Gastroesophageal sphincter (tissue), 4 donors: ENCODE measurements around the gene CTSZ. TPM values are rescaled to one million over a fixed set of nuclear protein-coding genes. Genes with fewer than 3 reads are reported as not detected.
A peak's percentile ranks its signal among the peaks of the same experiment; 100 is the strongest.
"Not testable (repeated sequence)": the region's sequence is repeated elsewhere in the genome, so short reads cannot be mapped to it uniquely, and the experiment has no call there.

ENCODE experiments used
- ATAC-seq: fragments of 150-250 bp; one replicate; pipeline ENCODE4 v1.9.1; 2016; ENCODE audit warnings: mild to moderate bottlenecking, moderate library complexity
- H3K27ac ChIP-seq, 4 donors: fragments of 200-600 bp; sonication (generic) in 3 of 4; 1 replicate in 3 of 4; 2 replicates in 1 of 4; pipeline ENCODE4 v1.5.1; 2016 to 2019
- H3K27me3 ChIP-seq: fragments of 200-600 bp; sonication (generic); one replicate; pipeline ENCODE4 v1.5.1; 2019
- H3K36me3 ChIP-seq, 2 donors: fragments of 200-600 bp; sonication (generic); one replicate each; pipeline ENCODE4 v1.5.1; 2019; ENCODE audit warnings: control low read depth in 1 of 2
- H3K4me1 ChIP-seq, 3 donors: fragments of 200-600 bp; sonication (generic); 1 replicate in 2 of 3; 2 replicates in 1 of 3; pipeline ENCODE4 v1.5.1; 2016 to 2019; ENCODE audit warnings: control low read depth in 2 of 3
- H3K4me3 ChIP-seq, 2 donors: fragments of 200-600 bp; sonication (generic); one replicate each; pipeline ENCODE4 v1.5.1; 2019; ENCODE audit warnings: mild to moderate bottlenecking in 1 of 2, moderate library complexity in 1 of 2
- H3K9me3 ChIP-seq, 3 donors: fragments of 200-600 bp; sonication (generic); one replicate each; pipeline ENCODE4 v1.5.1; 2017 to 2019; ENCODE audit warnings: control low read depth in 2 of 3
- CTCF ChIP-seq, 4 experiments: fragments of 200-600 bp in 2 of 4; fragments of 450-650 bp in 2 of 4; sonication (generic) in 1 of 4; IDR thresholded peaks; one replicate each; pipeline ENCODE4 v1.5.1; 2017 to 2019; ENCODE audit warnings: antibody characterized with exemption in 4 of 4, mild to moderate bottlenecking in 2 of 4, moderate library complexity in 2 of 4
- EP300 ChIP-seq: sonication (generic); formaldehyde crosslinking; IDR thresholded peaks from one replicate; pipeline ENCODE4 v1.6.1; 2017; ENCODE audit warnings: antibody characterized with exemption, mild to moderate bottlenecking
- POLR2A ChIP-seq, 2 donors: fragments of 450-650 bp; IDR thresholded peaks; one replicate each; pipeline ENCODE4 v1.6.1; 2017; ENCODE audit warnings: antibody characterized with exemption in 2 of 2, mild to moderate bottlenecking in 2 of 2, moderate library complexity in 1 of 2
- POLR2AphosphoS5 ChIP-seq: sonication (generic); formaldehyde crosslinking; IDR thresholded peaks from one replicate; pipeline ENCODE4 v1.6.1; 2017; ENCODE audit warnings: antibody characterized with exemption
- WGBS, 2 donors: methylation state at CpG; one replicate each; pipeline ENCODE4 v1.1.5; 2018; ENCODE audit warnings: low coverage in 1 of 2; 5-methylcytosine and 5-hydroxymethylcytosine counted together
- total RNA-seq, 4 donors: library from RNA; depleted of rRNA; stranded (reverse); fragments of >200 nt; gene quantifications; one replicate each; pipeline ENCODE4 v1.1.0, GENCODE V29; 2016

Gene CTSZ
- total RNA-seq, 4 donors from 2014 or later, result 167 to 222 (median 176) TPM

- Histone ChIP-seq H3K27me3 (no peaks in the 10 kb centered on the region), H3K27ac (peak within 1 kb of the TSS; percentile 12 to 89 (median 84)), H3K4me3 (peak within 1 kb of the TSS; percentile 73 to 94), H3K36me3 (peaks cover 0 to 11% of the 10 kb centered on the region in 2 donors), H3K4me1 (peaks cover 0 to 39% (median 23%) of the 10 kb centered on the region in 3 donors), H3K9me3 (no peaks in the 10 kb centered on the region)
- peak; percentile 29 for ATAC-seq
- TF ChIP-seq POLR2A (IDR thresholded peaks at IDR 0.05) (peak; percentile 53 to 57), EP300 (no peak)
- WGBS, 2 donors, result 12% methylated on average over 6 of the region's 50 CpGs; no CpG with 5 or more reads in 1 of the 2 donors
Observed at GRCh38 chr20:59042151-59042795, 35.2 kb upstream of the CTSZ start, which contains the start of gene PRELID3B. TSS of gene PRELID3B (minus strand) at chr20:59042786. CDS start at chr20:59042730, 56 bp downstream.

GRCh38 chr20:59041487-59041886 lies 34.4 kb upstream of the CTSZ start:
- 77 to 84% methylated on average over 3 to 12 of the region's 16 CpGs for WGBS, 2 donors
- not testable (repeated sequence) for H3K9me3 ChIP-seq, ATAC-seq, H3K27me3 ChIP-seq
- H3K4me1 ChIP-seq, result peaks cover 0 to 39% (median 23%) of the 10 kb centered on the region in 3 donors
- peak overlapping the region in 1 of 2 donors; percentile 94 for H3K4me3 ChIP-seq
- peaks cover 0 to 19% of the 10 kb centered on the region in 2 donors for H3K36me3 ChIP-seq
- H3K27ac ChIP-seq, result peak overlapping the region in 2 of 4 donors; percentile 83 to 86

GRCh38 chr20:59040667-59041066 lies 33.6 kb upstream of the CTSZ start:
- no peak for TF ChIP-seq POLR2AphosphoS5
- no peak for TF ChIP-seq POLR2A (IDR thresholded peaks at IDR 0.05)
- TF ChIP-seq EP300, result no peak
- TF ChIP-seq CTCF (IDR thresholded peaks at IDR 0.05), result no peak
- peaks cover 0 to 39% (median 23%) of the 10 kb centered on the region in 3 donors for H3K4me1 ChIP-seq
- H3K4me3 ChIP-seq, result no peak overlapping the region
- no peaks in the 10 kb centered on the region for H3K9me3 ChIP-seq
- no peak overlapping the region for H3K27ac ChIP-seq
- 80% methylated on average over 2 to 5 of the region's 5 CpGs for WGBS, 2 donors
- no peak for ATAC-seq
- H3K27me3 ChIP-seq, result no peaks in the 10 kb centered on the region
- peaks cover 0 to 27% of the 10 kb centered on the region in 2 donors for H3K36me3 ChIP-seq

- no peak overlapping the region for H3K27ac ChIP-seq
- 59 to 89% methylated on average over 1 of the region's 1 CpG for WGBS, 2 donors
- H3K36me3 ChIP-seq, result peaks cover 4 to 41% of the 10 kb centered on the region in 2 donors
- H3K27me3 ChIP-seq, result no peaks in the 10 kb centered on the region
- ATAC-seq, result no peak
- H3K9me3 ChIP-seq, result no peaks in the 10 kb centered on the region
- no peak overlapping the region for H3K4me3 ChIP-seq
- no peak for TF ChIP-seq POLR2A (IDR thresholded peaks at IDR 0.05)
- TF ChIP-seq POLR2AphosphoS5, result no peak
- TF ChIP-seq EP300, result no peak
- no peak for TF ChIP-seq CTCF (IDR thresholded peaks at IDR 0.05)
- H3K4me1 ChIP-seq, result peaks cover 0 to 39% (median 23%) of the 10 kb centered on the region in 3 donors
Observed at GRCh38 chr20:59039233-59039632, 32.2 kb upstream of the CTSZ start.

- ATAC-seq, result no peak
- H3K4me3 ChIP-seq, result no peak overlapping the region
- TF ChIP-seq CTCF (IDR thresholded peaks at IDR 0.05), result no peak
- TF ChIP-seq EP300, result no peak
- no peak for TF ChIP-seq POLR2A (IDR thresholded peaks at IDR 0.05)
- TF ChIP-seq POLR2AphosphoS5, result no peak
- H3K4me1 ChIP-seq, result peaks cover 0 to 38% (median 20%) of the 10 kb centered on the region in 3 donors
- WGBS, 2 donors, result 89 to 94% methylated on average over 9 to 11 of the region's 12 CpGs
- no peaks in the 10 kb centered on the region for H3K9me3 ChIP-seq
- H3K27me3 ChIP-seq, result no peaks in the 10 kb centered on the region
- no peak overlapping the region for H3K27ac ChIP-seq
- H3K36me3 ChIP-seq, result peaks cover 4 to 47% of the 10 kb centered on the region in 2 donors
Observed at GRCh38 chr20:59037386-59037785, 30.3 kb upstream of the CTSZ start.

GRCh38 chr20:59035381-59035780 lies 28.3 kb upstream of the CTSZ start:
- 100% methylated on average over 2 to 3 of the region's 3 CpGs for WGBS, 2 donors
- Histone ChIP-seq H3K27me3 (no peaks in the 10 kb centered on the region), H3K36me3 (peaks cover 4 to 47% of the 10 kb centered on the region in 2 donors), H3K9me3 (no peaks in the 10 kb centered on the region), H3K4me1 (peaks cover 6 to 33% (median 14%) of the 10 kb centered on the region in 3 donors), H3K4me3 (no peak overlapping the region), H3K27ac (no peak overlapping the region)
- ATAC-seq, result no peak
- TF ChIP-seq CTCF (IDR thresholded peaks at IDR 0.05), result no peak
- TF ChIP-seq POLR2AphosphoS5, result no peak
- TF ChIP-seq EP300, result no peak
- TF ChIP-seq POLR2A (IDR thresholded peaks at IDR 0.05), result no peak
